GM18502 (cell line): ENCODE data around the gene YEATS2.

Experiments used
- ATAC-seq: cut with Tn5 transposase; IDR thresholded peaks from one replicate; pipeline ENCODE4 v1.9.1; 2021; ENCODE audit warnings: mild to moderate bottlenecking; ENCODE audit not compliant: unreplicated experiment, poor library complexity

The YEATS2 gene

GRCh38 chr3:183809270-183809669 is 111.7 kb downstream of the YEATS2 start:
- ATAC-seq: no peak

DNA sequence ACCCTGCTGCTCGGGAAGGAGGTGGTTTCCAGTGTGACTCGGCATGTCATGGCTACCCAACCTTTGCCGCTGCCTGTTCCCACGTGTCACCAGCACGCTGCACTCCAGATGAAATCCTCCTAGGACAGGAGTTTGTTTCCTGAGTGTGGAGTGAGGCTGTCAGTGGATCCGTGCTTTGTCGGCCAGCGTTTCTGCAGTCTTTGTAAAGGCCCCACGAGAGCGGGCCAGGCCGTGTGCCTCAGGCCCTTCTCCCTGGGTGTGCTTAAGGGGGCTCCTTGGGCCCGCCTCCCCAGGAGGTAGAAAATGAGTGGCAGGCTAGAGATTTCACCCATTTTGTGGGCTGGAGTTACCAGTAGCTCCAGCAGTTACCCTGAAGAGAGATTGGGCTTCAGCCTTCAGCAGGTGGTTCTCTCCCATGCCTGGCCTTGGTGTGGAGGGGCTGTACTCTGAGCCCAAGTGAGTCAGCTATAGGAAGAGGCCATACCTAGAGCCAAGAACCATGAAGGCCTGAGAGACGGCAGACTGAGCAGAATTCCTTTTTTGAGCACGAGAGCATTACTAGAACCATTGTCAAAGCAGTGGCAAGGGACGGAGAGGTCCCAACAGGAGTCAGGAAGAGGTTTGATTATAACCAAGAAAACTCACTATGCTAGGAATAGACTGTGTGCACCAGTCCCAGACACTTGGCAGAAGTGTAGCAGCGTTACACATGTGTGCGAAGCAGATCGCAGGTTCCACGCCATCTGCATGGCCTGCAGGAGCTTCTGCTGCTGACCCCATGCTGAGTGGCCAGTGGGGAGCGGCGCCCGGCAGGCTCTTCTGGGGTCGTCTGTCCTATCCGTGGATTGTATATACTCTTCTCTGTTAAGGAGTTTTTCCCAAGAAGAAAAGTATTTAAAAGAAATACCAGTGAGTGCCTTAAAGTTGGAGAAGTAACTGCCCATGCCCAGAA is 113.3 kb downstream of the YEATS2 start:
- ATAC-seq: no peak

GRCh38 chr3:183811638-183812037 is 114.0 kb downstream of the YEATS2 start:
- no peak for ATAC-seq

- no peak for ATAC-seq
Observed at GRCh38 chr3:183812761-183813445, 115.3 kb downstream of the YEATS2 start.

DNA sequence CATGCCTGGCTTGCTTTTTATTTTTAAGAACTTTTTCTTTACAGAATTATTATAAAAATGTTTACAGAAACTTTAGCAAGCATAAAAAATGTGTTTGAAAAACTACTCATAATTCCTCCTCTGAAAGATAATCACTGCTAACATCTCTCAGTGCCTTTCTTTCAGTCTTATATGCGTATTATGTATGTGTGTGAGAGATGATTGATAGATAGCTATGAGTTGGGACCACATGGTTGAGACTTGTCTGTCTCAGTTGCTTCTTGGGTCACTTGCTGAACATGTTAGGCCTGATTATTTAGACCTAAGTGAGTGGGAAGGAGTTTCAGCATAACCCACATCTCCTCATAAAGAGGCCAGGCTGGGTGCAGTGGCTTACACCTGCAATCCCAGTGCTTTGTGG is 116.6 kb downstream of the YEATS2 start:
- ATAC-seq: no peak

GRCh38 chr3:183815563-183815940 is 118.0 kb downstream of the YEATS2 start:
- no peak for ATAC-seq

- no peak for ATAC-seq
Observed at GRCh38 chr3:183815951-183816475, 118.4 kb downstream of the YEATS2 start.

DNA sequence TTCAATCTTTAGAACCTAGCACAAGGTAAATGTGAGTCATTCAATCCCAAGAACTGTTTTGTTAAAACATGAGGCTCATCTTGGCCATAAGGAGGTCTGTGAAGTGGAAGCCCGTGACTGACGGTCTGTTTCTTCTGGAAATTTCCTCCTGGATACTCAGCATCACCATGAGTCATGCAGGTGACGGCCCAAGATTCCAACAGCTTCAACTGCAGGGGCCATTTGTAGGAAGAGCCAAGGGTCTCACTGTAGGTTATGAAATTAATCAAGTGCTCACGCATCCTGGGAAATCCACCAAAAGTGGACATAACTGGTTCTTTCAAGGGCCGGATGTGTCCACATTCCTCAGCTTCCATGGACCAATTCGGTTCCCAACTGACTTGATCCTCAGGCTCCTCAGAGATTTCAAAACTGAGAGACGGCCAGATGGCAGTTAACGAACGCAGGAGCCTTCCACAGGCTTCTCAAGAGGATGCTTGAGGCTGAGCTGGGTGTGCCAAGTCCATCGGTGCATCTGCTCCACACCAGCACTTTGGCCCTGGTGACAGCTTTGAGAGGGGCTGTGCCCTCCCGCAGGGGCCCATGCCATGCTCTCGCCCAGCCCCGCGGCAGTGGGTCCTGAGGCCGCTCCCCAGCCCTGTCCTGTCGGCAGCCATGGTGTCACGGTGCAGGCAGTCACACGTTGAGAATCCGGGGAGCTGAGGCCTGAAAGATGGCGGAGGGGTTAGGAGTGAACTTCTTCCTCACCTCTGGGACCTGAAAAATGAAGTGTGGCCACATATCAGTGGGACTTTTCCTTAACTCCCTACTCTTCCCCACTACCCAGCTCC is 119.3 kb downstream of the YEATS2 start:
- ATAC-seq: no peak

GRCh38 chr3:183817639-183818038 is 120.0 kb downstream of the YEATS2 start:
- ATAC-seq: no peak

DNA sequence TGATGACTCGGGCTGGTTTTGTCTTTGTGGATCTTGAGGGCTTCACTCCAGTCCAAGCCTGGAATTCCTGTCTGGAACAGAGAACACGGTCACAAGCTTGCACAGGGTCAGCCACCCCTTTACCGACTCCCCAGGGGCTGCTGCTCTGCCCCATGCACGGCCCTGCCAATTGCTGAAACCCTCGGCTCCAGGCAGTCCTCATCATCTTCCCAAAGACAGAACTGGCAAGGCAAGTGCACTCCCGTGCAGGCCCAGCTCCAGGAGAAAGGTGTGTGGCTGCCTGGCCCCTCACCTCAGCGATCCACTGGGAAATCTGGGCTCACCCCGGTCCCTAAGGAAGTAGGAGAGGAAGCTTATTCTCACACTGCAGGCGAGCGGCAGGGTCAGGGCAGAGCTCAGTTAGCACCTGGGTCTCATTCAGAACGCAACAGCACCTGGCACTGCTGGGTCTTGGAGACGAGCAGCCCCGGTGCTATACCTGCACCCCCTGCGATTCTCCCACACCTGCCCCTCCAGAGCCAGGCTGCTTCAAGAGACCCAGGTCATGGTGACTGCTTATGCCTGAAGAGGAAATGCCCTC is 120.5 kb downstream of the YEATS2 start:
- ATAC-seq: no peak

GRCh38 chr3:183818706-183819624 is 121.4 kb downstream of the YEATS2 start:
- ATAC-seq: no peak

- no peak for ATAC-seq
Observed at GRCh38 chr3:183819831-183820230, 122.2 kb downstream of the YEATS2 start.

DNA sequence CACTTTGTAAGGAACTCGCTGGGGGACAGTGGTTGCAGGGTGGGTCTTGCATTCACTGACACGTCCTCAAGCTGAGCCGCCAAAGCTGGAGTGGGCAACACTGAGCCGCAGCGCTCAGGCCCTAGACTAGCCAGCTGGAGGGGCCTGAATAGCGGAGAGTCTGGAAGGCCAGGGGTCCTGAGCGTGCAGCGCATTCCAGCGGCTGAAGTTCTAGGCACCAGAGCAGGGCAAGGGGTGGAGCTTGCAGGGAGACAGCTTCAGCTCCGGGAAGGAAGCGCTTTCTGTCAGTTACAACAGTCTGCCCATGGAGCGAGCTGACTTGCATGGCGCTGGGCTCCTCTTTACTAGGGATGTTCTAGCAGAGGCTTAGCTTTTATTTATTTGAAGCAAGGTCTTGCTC is 125.0 kb downstream of the YEATS2 start:
- ATAC-seq: no peak

- ATAC-seq: no peak
Observed at GRCh38 chr3:183823963-183824362, 126.4 kb downstream of the YEATS2 start.

GRCh38 chr3:183824761-183825455 is 127.3 kb downstream of the YEATS2 start:
- ATAC-seq: peak; percentile 39

GRCh38 chr3:183825456-183826161 is 128.0 kb downstream of the YEATS2 start, which contains the start of gene MAP6D1:
Gene MAP6D1, minus strand, starts transcription at chr3:183825577. Its CDS starts 30 bp downstream, at chr3:183825547.
- peak; percentile 50 for ATAC-seq

DNA sequence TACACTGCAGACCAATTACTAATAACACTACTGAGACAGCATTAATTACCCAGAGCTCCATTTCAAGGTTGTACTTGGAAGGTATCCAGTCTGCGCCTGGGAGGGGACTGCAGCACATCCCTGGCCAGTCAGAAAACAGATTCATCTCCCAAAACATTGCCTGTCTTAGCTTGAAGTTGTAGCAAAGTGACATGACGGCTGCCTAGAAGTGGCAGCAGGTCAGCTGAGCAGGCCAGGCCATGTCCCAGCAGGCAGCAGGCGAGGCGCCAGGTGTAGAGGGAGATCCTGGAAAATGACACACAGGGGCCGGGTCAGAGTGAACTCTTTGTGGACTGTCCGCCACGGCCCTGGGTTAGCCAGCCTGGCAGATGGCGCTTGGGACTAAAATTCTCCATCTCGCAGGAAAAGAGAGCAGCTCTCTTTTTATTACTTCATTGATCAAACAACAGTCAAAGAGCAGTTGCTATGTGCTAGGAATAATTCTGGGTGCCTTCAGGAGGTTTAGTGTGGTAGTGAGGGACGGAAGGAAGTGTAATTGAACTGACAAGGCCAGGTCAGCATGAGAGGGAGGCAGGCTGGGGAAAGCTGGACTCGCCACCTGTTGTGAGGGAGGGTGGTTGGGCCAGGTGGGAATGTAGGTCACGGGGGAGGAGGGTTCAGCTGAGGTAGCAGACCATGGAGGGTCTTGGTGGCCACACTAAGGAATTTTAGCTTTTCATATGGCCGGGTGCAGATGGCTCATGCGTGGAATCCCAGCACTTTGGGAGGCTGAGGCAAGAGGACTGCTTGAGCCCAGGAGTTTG is 129.1 kb downstream of the YEATS2 start:
- no peak for ATAC-seq
